GM10266 (cell line): Measurements from ENCODE around the gene TPK1.
A peak's percentile ranks its signal among the peaks of the same experiment; 100 is the strongest.

Experiments used
- DNase-seq: peaks from one replicate; pipeline ENCODE4 v3.0.0; 2012; ENCODE audit errors: extremely low spot score
- CTCF ChIP-seq: IDR thresholded peaks from 2 replicates; pipeline ENCODE4 v1.5.1; 2012; ENCODE audit warnings: mild to moderate bottlenecking, low read depth; ENCODE audit not compliant: control insufficient read depth, insufficient read depth; ENCODE audit errors: missing control alignments

The TPK1 gene

DNA sequence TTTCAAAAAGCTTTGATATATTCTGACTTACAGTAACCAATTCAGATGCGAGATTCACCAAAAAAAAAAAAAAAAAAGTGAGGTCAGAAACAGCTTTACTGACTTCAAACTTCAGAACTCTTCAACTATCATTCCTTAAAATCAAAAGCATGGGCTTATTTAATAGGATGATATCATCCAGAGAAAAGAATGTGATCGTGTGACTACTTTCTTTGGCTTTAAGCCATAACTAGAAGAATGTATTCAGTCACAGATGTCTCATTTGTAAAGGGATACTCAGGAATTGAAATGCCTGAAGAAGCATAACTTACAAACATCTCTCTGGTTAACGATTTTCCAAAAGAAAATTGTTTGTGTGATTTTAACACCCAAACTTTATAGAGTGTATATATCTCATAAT, 11.5 kb downstream of the TPK1 start:
- DNase-seq = no peak
- no peak for TF ChIP-seq CTCF

DNA sequence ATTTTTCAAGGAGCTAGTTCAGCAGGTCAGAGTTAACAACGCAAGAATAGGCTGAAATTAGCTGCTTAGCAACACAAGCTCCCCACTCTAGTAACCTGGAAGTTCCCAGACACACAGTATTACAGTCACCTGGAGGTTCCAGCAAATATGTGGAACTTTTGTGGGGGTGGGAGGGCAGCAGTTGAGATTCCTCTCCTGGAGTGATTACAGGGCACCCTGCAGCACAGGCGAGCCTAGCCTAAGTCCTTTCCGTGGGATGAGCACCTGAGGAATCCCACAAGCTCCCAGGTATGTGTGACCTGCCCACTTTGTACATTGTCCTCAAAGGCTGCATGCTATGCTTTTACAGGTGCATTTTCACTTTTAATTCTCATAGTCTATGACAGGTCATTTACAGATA, 13.6 kb downstream of the TPK1 start:
- no peak for TF ChIP-seq CTCF

GRCh38 chr7:144821067-144821466, 14.8 kb downstream of the TPK1 start:
- DNase-seq = no peak
- no peak for TF ChIP-seq CTCF

More for the DNA sequence above, 13.6 kb downstream of the TPK1 start:
- no peak for DNase-seq

DNA sequence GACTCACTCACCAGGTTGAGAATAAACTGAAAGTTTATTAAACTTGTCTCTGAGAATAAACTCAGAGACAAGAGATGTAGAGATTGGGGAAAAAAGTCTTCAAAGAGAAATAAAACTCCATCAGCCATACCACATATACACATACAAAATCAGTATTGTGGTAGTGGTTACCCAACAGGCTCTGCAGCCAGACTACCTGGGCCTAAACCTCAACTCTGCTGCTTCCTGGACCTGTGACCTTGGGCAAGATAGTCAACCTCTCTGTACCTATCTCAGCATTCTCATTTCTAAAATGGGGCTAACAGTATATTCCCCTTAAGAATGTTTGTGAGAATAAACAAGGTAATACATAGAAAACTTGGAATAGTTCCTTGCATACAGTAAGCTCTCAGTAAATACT, 15.3 kb downstream of the TPK1 start:
- DNase-seq = no peak
- TF ChIP-seq CTCF = no peak

DNA sequence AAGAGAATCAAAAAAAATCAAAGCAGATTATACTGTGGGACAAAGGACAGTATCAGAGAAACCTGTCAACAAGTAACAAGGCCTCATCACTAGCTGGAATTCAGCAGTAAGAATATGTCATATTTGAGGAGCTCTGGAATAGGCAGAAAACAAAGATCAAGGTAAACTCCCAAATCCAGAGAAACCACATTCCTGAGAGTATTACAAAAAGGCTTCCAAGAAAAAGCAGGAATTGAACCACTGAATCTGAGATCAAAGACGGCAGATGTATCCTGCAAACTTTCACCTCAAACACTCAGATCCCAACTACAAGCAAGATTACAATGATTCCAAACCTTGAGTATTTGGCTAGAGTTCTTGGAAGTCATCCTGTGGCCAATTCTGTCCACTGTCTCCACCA, 16.3 kb downstream of the TPK1 start:
- TF ChIP-seq CTCF = no peak
- DNase-seq = no peak

GRCh38 chr7:144818511-144818910, 17.3 kb downstream of the TPK1 start:
- no peak for TF ChIP-seq CTCF
- peak; percentile 28 for DNase-seq

DNA sequence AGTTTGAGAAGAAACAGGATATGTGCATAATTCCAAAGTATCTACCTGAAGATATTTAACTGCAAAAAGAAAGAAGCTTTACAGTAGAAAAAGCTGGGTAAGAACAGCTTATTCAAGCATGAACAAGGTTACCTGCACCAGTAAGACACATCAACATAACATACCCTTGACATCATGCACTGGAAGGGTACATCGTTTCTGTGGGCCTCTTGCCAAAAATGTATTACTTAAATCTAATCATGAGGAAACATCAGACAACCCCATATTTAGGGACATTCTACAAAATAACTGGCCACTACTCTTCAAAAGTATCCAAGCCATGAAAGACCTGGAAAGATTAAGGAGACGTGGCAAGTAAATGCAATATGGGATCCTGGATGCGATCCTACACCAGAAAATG, 18.9 kb downstream of the TPK1 start:
- no peak for DNase-seq
- no peak for TF ChIP-seq CTCF

DNA sequence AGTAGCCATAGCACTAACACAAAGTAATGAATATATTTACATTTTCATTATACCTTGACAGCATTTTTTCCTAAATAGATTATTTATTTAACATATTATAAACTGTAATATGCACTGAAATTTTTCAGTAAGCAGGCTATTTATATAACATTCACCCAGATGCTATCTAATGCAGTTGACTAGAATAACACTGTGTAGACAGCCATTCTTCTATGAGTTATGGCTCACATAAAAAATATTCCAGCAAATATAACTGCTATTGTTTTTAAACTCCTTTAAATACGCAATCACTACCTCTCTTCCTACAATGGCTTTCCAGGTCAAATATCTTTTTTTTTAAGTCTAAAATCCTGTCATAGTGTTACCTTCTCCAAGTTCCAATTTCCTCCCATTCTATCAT, 21.6 kb downstream of the TPK1 start:
- DNase-seq = no peak
- no peak for TF ChIP-seq CTCF
